ENCODE results near the gene TTLL4.

- TF ChIP-seq, protein P1, sequence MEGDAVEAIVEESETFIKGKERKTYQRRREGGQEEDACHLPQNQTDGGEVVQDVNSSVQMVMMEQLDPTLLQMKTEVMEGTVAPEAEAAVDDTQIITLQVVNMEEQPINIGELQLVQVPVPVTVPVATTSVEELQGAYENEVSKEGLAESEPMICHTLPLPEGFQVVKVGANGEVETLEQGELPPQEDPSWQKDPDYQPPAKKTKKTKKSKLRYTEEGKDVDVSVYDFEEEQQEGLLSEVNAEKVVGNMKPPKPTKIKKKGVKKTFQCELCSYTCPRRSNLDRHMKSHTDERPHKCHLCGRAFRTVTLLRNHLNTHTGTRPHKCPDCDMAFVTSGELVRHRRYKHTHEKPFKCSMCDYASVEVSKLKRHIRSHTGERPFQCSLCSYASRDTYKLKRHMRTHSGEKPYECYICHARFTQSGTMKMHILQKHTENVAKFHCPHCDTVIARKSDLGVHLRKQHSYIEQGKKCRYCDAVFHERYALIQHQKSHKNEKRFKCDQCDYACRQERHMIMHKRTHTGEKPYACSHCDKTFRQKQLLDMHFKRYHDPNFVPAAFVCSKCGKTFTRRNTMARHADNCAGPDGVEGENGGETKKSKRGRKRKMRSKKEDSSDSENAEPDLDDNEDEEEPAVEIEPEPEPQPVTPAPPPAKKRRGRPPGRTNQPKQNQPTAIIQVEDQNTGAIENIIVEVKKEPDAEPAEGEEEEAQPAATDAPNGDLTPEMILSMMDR (IDR thresholded peaks at IDR 0.05; ENCODE audit: low read depth, low read length), result no peak
- no peak for TF ChIP-seq EZH2phosphoT487 (IDR thresholded peaks at IDR 0.05; ENCODE audit: low read depth)
These were observed 25.9 kb downstream of the TTLL4 start for GRCh38 chr2:218736531-218736930.
